PC-9 (cell line): ENCODE results near the gene HTT.
"Not testable (repeated sequence)": the region's sequence is repeated elsewhere in the genome, so short reads cannot be mapped to it uniquely, and the experiment has no call there.

ENCODE experiments used
- CTCF ChIP-seq: fragments of 200-600 bp; sonication (generic); conservative IDR thresholded peaks from 2 replicates; pipeline ENCODE4 v1.6.1; 2017; ENCODE audit warnings: mixed run types, antibody characterized with exemption, mild to moderate bottlenecking, moderate library complexity
- EZH2 ChIP-seq: fragments of 200-600 bp; sonication (generic); IDR thresholded peaks from 2 replicates; pipeline ENCODE4 v1.8.0; 2017; ENCODE audit warnings: antibody characterized with exemption, low read depth

- TF ChIP-seq CTCF, EZH2: not testable (repeated sequence)
Observed at GRCh38 chr4:3094701-3095100, 20.2 kb downstream of the HTT start.
